ENCODE results near the gene ZER1. TPM values are rescaled to one million over a fixed set of nuclear protein-coding genes. Genes with fewer than 3 reads are reported as not detected.

The ZER1 gene
- polyA plus RNA-seq, 3 donors: 16.1 to 25.6 (median 18.0) TPM

DNA sequence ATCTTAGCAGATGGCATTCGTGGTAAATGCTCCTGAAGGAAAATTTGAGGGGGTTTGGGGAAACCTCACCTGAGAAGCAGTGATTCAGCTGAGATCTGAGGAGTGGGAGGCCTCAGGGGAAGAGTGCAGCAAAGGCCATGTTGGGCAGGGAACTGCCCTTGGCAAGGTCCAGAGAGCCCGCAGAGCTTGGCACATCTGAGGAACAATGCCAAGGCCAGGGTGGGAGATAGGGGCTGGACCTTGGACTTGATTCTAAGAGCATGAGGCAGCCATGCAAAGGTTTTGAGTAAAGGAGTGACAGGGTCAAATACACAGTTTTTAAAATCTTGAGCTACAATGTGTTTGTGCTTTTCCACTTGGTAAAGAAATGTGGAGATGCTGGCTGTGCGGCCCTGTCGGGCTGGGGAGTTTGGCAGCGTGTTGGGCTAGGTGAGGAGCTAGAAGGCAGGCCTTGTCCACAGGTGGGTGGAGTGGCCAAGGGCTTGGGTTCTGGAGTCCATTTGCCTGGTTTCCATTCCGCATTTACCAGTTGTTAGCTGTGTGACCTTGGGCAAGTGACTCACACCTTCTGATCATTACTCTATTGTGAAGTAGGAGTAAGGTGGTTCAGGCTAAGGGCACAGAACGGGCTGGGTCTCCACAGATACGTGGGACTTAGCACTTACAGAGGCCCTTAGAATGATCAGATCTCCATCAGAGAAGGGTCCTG, 21.4 kb upstream of the ZER1 start:
- Histone ChIP-seq H3K79me2 (ENCODE audit: insufficient read depth, low read length) (peaks cover 14% of the 10 kb centered on the region), H3K4me1 (ENCODE audit: control insufficient read depth in 1 of 2, insufficient read depth in 2 of 2, low read length in 2 of 2) (peaks cover 4 to 6% of the 10 kb centered on the region in 2 donors), H3K9ac (ENCODE audit: insufficient read depth, low read length, poor library complexity, severe bottlenecking) (no peak overlapping the region), H3K9me3 (replicated peaks in 1 of 2; ENCODE audit: control insufficient read depth in 1 of 2, insufficient read depth in 1 of 2, low read length in 2 of 2) (no peaks in the 10 kb centered on the region), H3K4me3 (replicated peaks in 1 of 3; ENCODE audit: low read depth in 2 of 3, low read length in 3 of 3) (no peak overlapping the region), H3K36me3 (replicated peaks in 1 of 2; ENCODE audit: control insufficient read depth in 1 of 2, insufficient read depth in 2 of 2, low read length in 2 of 2) (peaks cover 52 to 76% of the 10 kb centered on the region in 2 donors), H2AFZ (ENCODE audit: insufficient read depth, low read depth, low read length, poor library complexity, severe bottlenecking) (no peak overlapping the region), H3K27ac (ENCODE audit: low read depth in 1 of 2, low read length in 2 of 2) (no peak overlapping the region), H3K27me3 (ENCODE audit: control insufficient read depth in 2 of 2, insufficient read depth in 2 of 2, low read length in 2 of 2) (no peaks in the 10 kb centered on the region), H3K4me2 (replicated peaks; ENCODE audit: extremely low read depth, low read length, poor library complexity, severe bottlenecking) (no peak overlapping the region), H4K20me1 (ENCODE audit: insufficient read depth, low read length) (no peaks in the 10 kb centered on the region)
- no peak for TF ChIP-seq CTCF (IDR thresholded peaks at IDR 0.05)
- Mint-ChIP-seq H3K4me1 (peaks cover 8% of the 10 kb centered on the region), H3K9me3 (no peaks in the 10 kb centered on the region), H3K27me3 (ENCODE audit: low read depth in 3 of 3) (no peaks in the 10 kb centered on the region), H3K27ac (no peak overlapping the region), H3K4me3 (no peak overlapping the region), H3K36me3 (peaks cover 61 to 79% of the 10 kb centered on the region in 2 donors)
- WGBS (ENCODE audit: insufficient coverage): 98% methylated on average over 6 of the region's 8 CpGs
- intact Hi-C loops (cut with micrococcal nuclease): no loop called here
- DNase-seq: no peak

- H3K9ac ChIP-seq (ENCODE audit: insufficient read depth, low read length, poor library complexity, severe bottlenecking): no peak overlapping the region
- H3K79me2 ChIP-seq (ENCODE audit: insufficient read depth, low read length): peaks cover 24% of the 10 kb centered on the region
- intact Hi-C loops (cut with micrococcal nuclease): no loop called here
- peaks cover 43 to 66% of the 10 kb centered on the region in 2 donors for H3K36me3 ChIP-seq (replicated peaks in 1 of 2; ENCODE audit: control insufficient read depth in 1 of 2, insufficient read depth in 2 of 2, low read length in 2 of 2)
- WGBS (ENCODE audit: insufficient coverage): 92% methylated on average over 8 of the region's 9 CpGs
- Mint-ChIP-seq H3K27me3 (ENCODE audit: low read depth in 3 of 3) (no peaks in the 10 kb centered on the region), H3K9me3 (no peaks in the 10 kb centered on the region), H3K4me1 (peaks cover 14% of the 10 kb centered on the region), H3K4me3 (no peak overlapping the region), H3K27ac (no peak overlapping the region), H3K36me3 (peaks cover 53 to 69% of the 10 kb centered on the region in 2 donors)
- no peaks in the 10 kb centered on the region for H3K27me3 ChIP-seq (ENCODE audit: control insufficient read depth in 2 of 2, insufficient read depth in 2 of 2, low read length in 2 of 2)
- DNase-seq: no peak
- no peaks in the 10 kb centered on the region for H3K9me3 ChIP-seq (replicated peaks in 1 of 2; ENCODE audit: control insufficient read depth in 1 of 2, insufficient read depth in 1 of 2, low read length in 2 of 2)
- TF ChIP-seq CTCF (IDR thresholded peaks at IDR 0.05): no peak
- no peak overlapping the region for H3K4me2 ChIP-seq (replicated peaks; ENCODE audit: extremely low read depth, low read length, poor library complexity, severe bottlenecking)
- H2AFZ ChIP-seq (ENCODE audit: insufficient read depth, low read depth, low read length, poor library complexity, severe bottlenecking): no peak overlapping the region
- H3K4me1 ChIP-seq (ENCODE audit: control insufficient read depth in 1 of 2, insufficient read depth in 2 of 2, low read length in 2 of 2): peaks cover 10 to 14% of the 10 kb centered on the region in 2 donors
- no peak overlapping the region for H3K27ac ChIP-seq (ENCODE audit: low read depth in 1 of 2, low read length in 2 of 2)
- H4K20me1 ChIP-seq (ENCODE audit: insufficient read depth, low read length): no peaks in the 10 kb centered on the region
- no peak overlapping the region for H3K4me3 ChIP-seq (replicated peaks in 1 of 3; ENCODE audit: low read depth in 2 of 3, low read length in 3 of 3)
These were observed 20.4 kb upstream of the ZER1 start for GRCh38 chr9:128792134-128792533.

Data from CD14-positive monocyte (primary cell).